Ovary (tissue), 10 donors: ENCODE measurements around the gene ELF3. TPM values are rescaled to one million over a fixed set of nuclear protein-coding genes. Genes with fewer than 3 reads are reported as not detected.
"Not testable (repeated sequence)": the region's sequence is repeated elsewhere in the genome, so short reads cannot be mapped to it uniquely, and the experiment has no call there.

Experiments
- DNase-seq, 5 donors: peaks; one replicate each; pipeline ENCODE4 v3.0.0-alpha.2; 2019 to 2020
- H3K27ac ChIP-seq, 2 donors: fragments of 200-600 bp; one replicate each; pipeline versions ENCODE4 v1.5.1 to v1.8.0; 2019 to 2022
- H3K27me3 ChIP-seq: fragments of 200-600 bp; one replicate; pipeline ENCODE4 v1.8.0; 2022
- H3K36me3 ChIP-seq: fragments of 200-600 bp; sonication (generic); one replicate; pipeline ENCODE4 v1.5.1; 2019
- H3K4me1 ChIP-seq: one replicate; pipeline ENCODE4 v1.8.1; 2013; ENCODE audit warnings: mild to moderate bottlenecking, moderate library complexity; ENCODE audit not compliant: insufficient read depth
- H3K4me3 ChIP-seq: fragments of 200-600 bp; sonication (generic); one replicate; pipeline ENCODE4 v1.5.1; 2017
- H3K9me3 ChIP-seq, 2 donors: fragments of 200-600 bp in 1 of 2; sonication (generic) in 1 of 2; one replicate each; pipeline versions ENCODE4 v1.5.1 to v1.8.1; 2013 to 2019; ENCODE audit warnings: mild to moderate bottlenecking in 1 of 2, moderate library complexity in 1 of 2
- EP300 ChIP-seq: sonication (generic); formaldehyde crosslinking; IDR thresholded peaks from one replicate; pipeline ENCODE4 v1.6.1; 2017; ENCODE audit warnings: antibody characterized with exemption
- POLR2A ChIP-seq: fragments of 450-650 bp; IDR thresholded peaks from one replicate; pipeline ENCODE4 v1.6.1; 2017; ENCODE audit warnings: antibody characterized with exemption, mild to moderate bottlenecking, moderate library complexity
- WGBS, 3 donors: extraction: QIAGEN DNeasy Blood & Tissue Kit in 1 of 3; methylation state at CpG; one replicate each; pipeline versions ENCODE4 v1.1.5 to v1.1.7; 2013 to 2017; 5-methylcytosine and 5-hydroxymethylcytosine counted together
- intact Hi-C, 4 donors: fragments of 100-400 bp; cut with DNase I; formaldehyde crosslinking; loops; one replicate each; pipeline versions ENCODE4 v1.11.0 to v1.15.1; 2022 to 2023
- long read RNA-seq, 3 donors: library from polyadenylated mRNA in 2 of 3; unstranded in 2 of 3; transcript quantifications; one replicate each; pipeline ENCODE4 v2.0.0 and lab custom pipeline, GENCODE V29; 2021 to 2026
- polyA plus RNA-seq, 2 donors: library from polyadenylated mRNA; stranded (reverse); fragments of 200-250 nt in 1 of 2; fragments of 350-450 nt in 1 of 2; fragmentation: Illumina TruSeq in 1 of 2; extraction: RNeasy Lipid Tissue Mini Kit (QIAGEN cat#74804) in 1 of 2; gene quantifications; one replicate each; pipeline ENCODE4 v1.2.3, GENCODE V29; 2013 to 2014
- total RNA-seq, 7 donors: library from RNA; depleted of rRNA in 2 of 7; stranded (reverse); fragments of >200 nt in 2 of 7; fragmentation: NEBNext Ultra II Directional in 3 of 7; extraction: Animal tissue kit (Norgen Biotek cat#: 25700) in 3 of 7; gene quantifications; one replicate each; pipeline versions ENCODE4 v1.1.0 to v1.2.4, GENCODE V29; 2016 to 2023
- TF ChIP-seq, protein P1 (sequence below), 3 donors: fragments of 450-650 bp in 2 of 3; fragments of 200-600 bp in 1 of 3; IDR thresholded peaks; one replicate each; pipeline versions ENCODE4 v1.5.1 to v1.8.0; 2016 to 2022; ENCODE audit warnings: antibody characterized with exemption in 3 of 3, mild to moderate bottlenecking in 1 of 3
- donor health status: DM: no; HTN: no; CAD: no; lungs with moderate emphysema.
- donor health status: DM: no; HTN: no; CAD: no.
- donor health status: Bipolar disorder and iron deficiency.
- donor health status: DM: yes; HTN: yes; CAD: no.
- donor health status: DM: no; HTN: no; CAD: no.
- donor health status: DM: yes; HTN: yes; CAD: no.

Gene ELF3
- total RNA-seq (1,000 to 10,000 TPM in 1 of 7 donors, 10 to 100 TPM in 2, 1 to 10 TPM in 2, under 1 TPM in 2; 0.35 to 1,154 (median 5.5) TPM), polyA plus RNA-seq (1 to 10 TPM in 1 of 2 donors, under 1 TPM in 1; 0.05 to 1.3 TPM)
- long read RNA-seq, donor 1, partial matches to known transcripts, result 0 of 1 reads
- long read RNA-seq, donor 1, other reads (novel, unspliced or antisense), result 0 of 1 reads
- long read RNA-seq, donor 2, partial matches to known transcripts, result 0 of 3 reads
- long read RNA-seq, donor 2, other reads (novel, unspliced or antisense), result 0 of 3 reads
- long read RNA-seq, donor 3, partial matches to known transcripts, result 0 of 2 reads
- long read RNA-seq, donor 3, other reads (novel, unspliced or antisense), result 0 of 2 reads

GRCh38 chr1:202010180-202011015, at the start of gene ELF3:
Gene ELF3 (plus strand): TSS chr1:202010587. CDS start chr1:202011137, 550 bp downstream.
- no peaks in the 10 kb centered on the region for H3K27me3 ChIP-seq
- no peaks in the 10 kb centered on the region for H3K36me3 ChIP-seq
- WGBS, 3 donors, result 83 to 87% (median 84%) methylated on average over 23 to 24 of the region's 24 CpGs
- H3K27ac ChIP-seq, result peak within 1 kb of the TSS in 1 of 2 donors; percentile 65
- H3K4me1 ChIP-seq, result no peaks in the 10 kb centered on the region
- intact Hi-C loops, result loop anchor here (2.0 to 5.0 kb wide), 4 partner anchors 107 to 124 kb away; partner anchors contain the start of gene GPR37L1 (in 1 of the 4)
- peak within 1 kb of the TSS; percentile 3 for H3K4me3 ChIP-seq
- TF ChIP-seq EP300, result no peak
- TF ChIP-seq, protein P1, sequence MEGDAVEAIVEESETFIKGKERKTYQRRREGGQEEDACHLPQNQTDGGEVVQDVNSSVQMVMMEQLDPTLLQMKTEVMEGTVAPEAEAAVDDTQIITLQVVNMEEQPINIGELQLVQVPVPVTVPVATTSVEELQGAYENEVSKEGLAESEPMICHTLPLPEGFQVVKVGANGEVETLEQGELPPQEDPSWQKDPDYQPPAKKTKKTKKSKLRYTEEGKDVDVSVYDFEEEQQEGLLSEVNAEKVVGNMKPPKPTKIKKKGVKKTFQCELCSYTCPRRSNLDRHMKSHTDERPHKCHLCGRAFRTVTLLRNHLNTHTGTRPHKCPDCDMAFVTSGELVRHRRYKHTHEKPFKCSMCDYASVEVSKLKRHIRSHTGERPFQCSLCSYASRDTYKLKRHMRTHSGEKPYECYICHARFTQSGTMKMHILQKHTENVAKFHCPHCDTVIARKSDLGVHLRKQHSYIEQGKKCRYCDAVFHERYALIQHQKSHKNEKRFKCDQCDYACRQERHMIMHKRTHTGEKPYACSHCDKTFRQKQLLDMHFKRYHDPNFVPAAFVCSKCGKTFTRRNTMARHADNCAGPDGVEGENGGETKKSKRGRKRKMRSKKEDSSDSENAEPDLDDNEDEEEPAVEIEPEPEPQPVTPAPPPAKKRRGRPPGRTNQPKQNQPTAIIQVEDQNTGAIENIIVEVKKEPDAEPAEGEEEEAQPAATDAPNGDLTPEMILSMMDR (IDR thresholded peaks at IDR 0.05), result no peak
- TF ChIP-seq POLR2A, result no peak
- no peaks in the 10 kb centered on the region for H3K9me3 ChIP-seq
- DNase-seq, result peak in 1 of 5 donors; percentile 59

DNA sequence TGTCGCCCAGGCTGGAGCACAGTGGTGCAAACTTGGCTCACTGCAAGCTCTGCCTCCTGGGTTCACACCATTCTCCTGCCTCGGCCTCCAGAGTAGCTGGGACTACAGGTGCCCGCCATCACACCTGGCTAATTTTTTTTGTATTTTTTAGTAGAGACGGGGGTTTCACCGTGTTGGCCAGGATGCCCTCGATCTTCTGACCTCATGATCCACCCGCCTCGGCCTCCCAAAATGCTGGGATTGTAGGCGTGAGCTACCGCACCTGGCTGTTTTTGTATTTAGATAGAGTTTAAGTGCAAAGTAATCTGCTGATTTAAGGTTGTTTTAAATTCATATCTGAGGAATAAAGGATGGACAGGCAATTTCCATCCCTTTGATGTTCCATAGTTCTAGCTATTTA, 48.0 kb upstream of the ELF3 start:
- DNase-seq, intact Hi-C loops, H3K4me3 ChIP-seq, H3K9me3 ChIP-seq, H3K27ac ChIP-seq, H3K4me1 ChIP-seq, H3K36me3 ChIP-seq, H3K27me3 ChIP-seq: not testable (repeated sequence)
- WGBS, 3 donors, result 81 to 93% (median 82%) methylated on average over 10 of the region's 10 CpGs

DNA sequence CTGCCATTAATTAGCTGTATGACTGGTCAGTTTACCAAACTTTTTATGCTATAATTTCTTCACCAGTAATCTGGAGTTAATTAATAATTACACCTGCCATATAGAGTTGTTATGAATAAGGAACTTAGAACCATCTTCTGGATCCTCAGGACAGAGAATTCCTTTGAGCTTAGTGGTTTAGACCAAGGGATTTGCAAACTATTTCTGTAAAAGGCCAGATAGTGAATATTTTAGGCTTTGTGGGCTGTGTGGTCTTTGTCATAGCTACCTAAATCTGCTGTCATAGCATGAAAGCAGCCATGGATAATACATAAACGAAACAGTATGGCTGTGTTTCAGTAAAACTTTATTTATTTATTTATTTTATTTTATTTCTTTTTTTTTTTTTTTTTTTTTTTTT, 46.1 kb upstream of the ELF3 start:
- no peak for DNase-seq
- TF ChIP-seq POLR2A (no peak), EP300 (no peak)
- TF ChIP-seq, protein P1 (IDR thresholded peaks at IDR 0.05), result no peak
- H3K27me3 ChIP-seq, result no peaks in the 10 kb centered on the region
- H3K36me3 ChIP-seq, result peaks cover 3% of the 10 kb centered on the region
- H3K4me1 ChIP-seq, result no peaks in the 10 kb centered on the region
- H3K27ac ChIP-seq, result no peak overlapping the region
- H3K4me3 ChIP-seq, result no peak overlapping the region
- 65 to 82% (median 75%) methylated on average over 1 of the region's 1 CpG for WGBS, 3 donors
- no peaks in the 10 kb centered on the region for H3K9me3 ChIP-seq
- intact Hi-C loops, result no loop called here

GRCh38 chr1:201966171-201966570, 44.2 kb upstream of the ELF3 start:
- no peak overlapping the region for H3K27ac ChIP-seq
- no peak for DNase-seq
- H3K9me3 ChIP-seq, result no peaks in the 10 kb centered on the region
- TF ChIP-seq EP300 (no peak), POLR2A (no peak)
- TF ChIP-seq, protein P1 (IDR thresholded peaks at IDR 0.05), result no peak
- H3K4me3 ChIP-seq, result no peak overlapping the region
- no peaks in the 10 kb centered on the region for H3K27me3 ChIP-seq
- H3K36me3 ChIP-seq, result peaks cover 3% of the 10 kb centered on the region
- no peaks in the 10 kb centered on the region for H3K4me1 ChIP-seq
- WGBS, 3 donors, result 78 to 89% (median 87%) methylated on average over 5 of the region's 5 CpGs
- intact Hi-C loops, result no loop called here
